CD14-positive monocyte (primary cell): Measurements from ENCODE around the gene RBMS1. TPM values are rescaled to one million over a fixed set of nuclear protein-coding genes. Genes with fewer than 3 reads are reported as not detected.

Experiments used
- DNase-seq, 3 donors: peaks; one replicate each; pipeline ENCODE4 v3.0.0-alpha.2; 2011 to 2022
- H2AFZ ChIP-seq: 2 replicates; pipeline ENCODE4 v1.6.0; 2012; ENCODE audit warnings: mild to moderate bottlenecking, low read depth, low read length, inconsistent platforms; ENCODE audit not compliant: insufficient read depth, poor library complexity, severe bottlenecking
- H3K27ac ChIP-seq, 2 donors: 1 replicate in 1 of 2; 2 replicates in 1 of 2; pipeline ENCODE4 v1.5.1; 2012 to 2013; ENCODE audit warnings: low read length in 2 of 2, control low read depth in 1 of 2, inconsistent platforms in 1 of 2, low read depth in 1 of 2, mild to moderate bottlenecking in 1 of 2
- H3K27me3 ChIP-seq, 2 donors: one replicate each; pipeline versions ENCODE4 v1.6.0 to v1.6.1; 2011 to 2013; ENCODE audit warnings: low read length in 2 of 2; ENCODE audit not compliant: control insufficient read depth in 2 of 2, insufficient read depth in 2 of 2
- H3K36me3 ChIP-seq, 2 donors: replicated peaks in 1 of 2; 1 replicate in 1 of 2; 2 replicates in 1 of 2; pipeline versions ENCODE4 v1.5.1 to v1.6.1; 2012 to 2013; ENCODE audit warnings: low read length in 2 of 2, control low read depth in 1 of 2, inconsistent platforms in 1 of 2, mild to moderate bottlenecking in 1 of 2; ENCODE audit not compliant: insufficient read depth in 2 of 2, control insufficient read depth in 1 of 2
- H3K4me1 ChIP-seq, 2 donors: 1 replicate in 1 of 2; 2 replicates in 1 of 2; pipeline versions ENCODE4 v1.5.1 to v1.6.1; 2012 to 2013; ENCODE audit warnings: low read length in 2 of 2, control low read depth in 1 of 2, inconsistent platforms in 1 of 2, mild to moderate bottlenecking in 1 of 2, moderate library complexity in 1 of 2; ENCODE audit not compliant: insufficient read depth in 2 of 2, control insufficient read depth in 1 of 2
- H3K4me2 ChIP-seq: replicated peaks from 2 replicates; pipeline ENCODE3; 2012; ENCODE audit warnings: low read length, moderate library complexity, mild to moderate bottlenecking; ENCODE audit not compliant: poor library complexity, severe bottlenecking; ENCODE audit errors: extremely low read depth
- H3K4me3 ChIP-seq, 3 experiments: fragments of 200-600 bp in 1 of 3; sonication (generic) in 1 of 3; replicated peaks in 1 of 3; 1 replicate in 2 of 3; 2 replicates in 1 of 3; pipeline ENCODE4 v1.5.1; 2011 to 2013; ENCODE audit warnings: low read length in 3 of 3, mild to moderate bottlenecking in 3 of 3, control low read depth in 2 of 3, low read depth in 2 of 3, inconsistent platforms in 1 of 3, moderate library complexity in 1 of 3
- H3K79me2 ChIP-seq: 2 replicates; pipeline ENCODE4 v1.6.0; 2012; ENCODE audit warnings: mild to moderate bottlenecking, control low read depth, inconsistent platforms, low read length, moderate library complexity; ENCODE audit not compliant: insufficient read depth
- H3K9ac ChIP-seq: 2 replicates; pipeline ENCODE4 v1.6.0; 2017; ENCODE audit warnings: low read length, mild to moderate bottlenecking; ENCODE audit not compliant: insufficient read depth, poor library complexity, severe bottlenecking
- H3K9me3 ChIP-seq, 2 donors: replicated peaks in 1 of 2; 1 replicate in 1 of 2; 2 replicates in 1 of 2; pipeline versions ENCODE4 v1.5.1 to v1.6.1; 2012 to 2013; ENCODE audit warnings: low read length in 2 of 2, control low read depth in 1 of 2; ENCODE audit not compliant: control insufficient read depth in 1 of 2, insufficient read depth in 1 of 2
- H4K20me1 ChIP-seq: 2 replicates; pipeline ENCODE4 v1.6.0; 2012; ENCODE audit warnings: mild to moderate bottlenecking, low read length, control low read depth, moderate library complexity; ENCODE audit not compliant: insufficient read depth
- H3K27ac Mint-ChIP-seq, 7 donors: one replicate each; pipeline ENCODE4 v1.8.0; 2020; ENCODE audit warnings: mild to moderate bottlenecking in 7 of 7, mixed read lengths in 7 of 7, moderate library complexity in 6 of 7, inconsistent platforms in 2 of 7
- H3K27me3 Mint-ChIP-seq, 3 donors: one replicate each; pipeline ENCODE4 v1.8.0; 2021 to 2022; ENCODE audit warnings: low read depth in 3 of 3, mild to moderate bottlenecking in 3 of 3, mixed read lengths in 3 of 3, moderate library complexity in 3 of 3, inconsistent platforms in 1 of 3
- H3K36me3 Mint-ChIP-seq, 2 donors: one replicate each; pipeline ENCODE4 v1.8.0; 2020; ENCODE audit warnings: mixed read lengths in 2 of 2, inconsistent platforms in 1 of 2, mild to moderate bottlenecking in 1 of 2
- H3K4me1 Mint-ChIP-seq: one replicate; pipeline ENCODE4 v1.8.0; 2020; ENCODE audit warnings: mild to moderate bottlenecking, mixed read lengths
- H3K4me3 Mint-ChIP-seq, 2 donors: one replicate each; pipeline ENCODE4 v1.8.0; 2020; ENCODE audit warnings: mild to moderate bottlenecking in 2 of 2, mixed read lengths in 2 of 2, moderate library complexity in 1 of 2
- H3K9me3 Mint-ChIP-seq, 7 donors: one replicate each; pipeline ENCODE4 v1.8.0; 2020 to 2022; ENCODE audit warnings: mixed read lengths in 7 of 7, mild to moderate bottlenecking in 6 of 7, moderate library complexity in 6 of 7, inconsistent platforms in 2 of 7
- CTCF ChIP-seq: fragments of 200-600 bp; IDR thresholded peaks from one replicate; pipeline ENCODE4 v1.8.0; 2022; ENCODE audit warnings: antibody characterized with exemption, mild to moderate bottlenecking
- WGBS: methylation state at CpG from one replicate; pipeline ENCODE4 v1.1.5; 2013; ENCODE audit warnings: missing lambda C conversion rate; ENCODE audit not compliant: insufficient coverage; 5-methylcytosine and 5-hydroxymethylcytosine counted together
- intact Hi-C, 2 donors: fragments of 100-400 bp; cut with micrococcal nuclease; formaldehyde crosslinking; loops; one replicate each; pipeline versions ENCODE4 v1.15.0 to v1.15.1; 2023
- polyA minus RNA-seq: library from RNA; depleted of rRNA, polyadenylated mRNA; stranded (reverse); fragments of >200 nt; gene quantifications from 2 replicates; pipeline ENCODE4 v1.2.3, GENCODE V29; 2012
- polyA plus RNA-seq, 3 donors: library from polyadenylated mRNA; depleted of rRNA in 1 of 3; unstranded in 2 of 3; stranded (reverse) in 1 of 3; fragments of 300-500 nt in 2 of 3; fragments of >200 nt in 1 of 3; fragmentation: Illumina TruSeq in 2 of 3; gene quantifications; 1 replicate in 2 of 3; 2 replicates in 1 of 3; pipeline ENCODE4 v1.2.3, GENCODE V29; 2012 to 2021
- total RNA-seq, 12 experiments: library from RNA in 1 of 12; stranded (reverse) in 1 of 12; fragments of 120-200 nt in 1 of 12; gene quantifications; one replicate each; pipeline ENCODE4 v1.2.4 and lab custom pipeline; 2013 to 2026; ENCODE audit warnings: mixed read lengths in 6 of 12, inconsistent platforms in 1 of 12

The RBMS1 gene
- total RNA-seq (2013) = 86.5 TPM
- polyA plus RNA-seq = 10 to 100 TPM; 88.2 to 91.2 (median 89.4) TPM
- polyA minus RNA-seq = 46.3 and 70.0 TPM in 2 replicates
- total RNA-seq (lab: John Stamatoyannopoulos, UW) = 72.2 to 128 (median 109) reads per million in 11 experiments

GRCh38 chr2:160493227-160494028 lies at the start of gene RBMS1:
TSS of gene RBMS1 (minus strand) at chr2:160493807. CDS start at chr2:160493363, 444 bp downstream.
- H3K4me3 ChIP-seq = peak within 1 kb of the TSS; percentile 59 to 91 (median 66)
- Mint-ChIP-seq H3K4me3 (peak within 1 kb of the TSS; percentile 91 to 95), H3K27ac (peak within 1 kb of the TSS in 5 of 7 donors; percentile 50 to 86 (median 65)), H3K4me1 (peaks cover 38% of the 10 kb centered on the region), H3K36me3 (peaks cover 0 to 4% of the 10 kb centered on the region in 2 donors), H3K9me3 (peaks cover 0 to 3% (median 0%) of the 10 kb centered on the region in 7 donors), H3K27me3 (peaks cover 20 to 36% (median 29%) of the 10 kb centered on the region in 3 donors)
- H3K9me3 ChIP-seq = no peaks in the 10 kb centered on the region
- peak within 1 kb of the TSS; percentile 98 for H3K4me2 ChIP-seq
- H4K20me1 ChIP-seq = no peaks in the 10 kb centered on the region
- TF ChIP-seq CTCF = no peak
- peaks cover 9% of the 10 kb centered on the region for H3K79me2 ChIP-seq
- peak in 2 of 3 donors; percentile 15 to 31 for DNase-seq
- peak within 1 kb of the TSS; percentile 96 for H2AFZ ChIP-seq
- H3K36me3 ChIP-seq = no peaks in the 10 kb centered on the region
- WGBS = 0% methylated on average over 38 of the region's 66 CpGs
- H3K27ac ChIP-seq = peak within 1 kb of the TSS in 1 of 2 donors; percentile 66
- H3K9ac ChIP-seq = peak within 1 kb of the TSS; percentile 75
- peaks cover 15 to 36% of the 10 kb centered on the region in 2 donors for H3K27me3 ChIP-seq
- intact Hi-C loops = loop anchor here in 1 of 2 donors (5.0 kb wide), 1 partner anchor 209 kb away; no protein-coding TSS in a partner anchor
- peaks cover 21 to 35% of the 10 kb centered on the region in 2 donors for H3K4me1 ChIP-seq

GRCh38 chr2:160541745-160542144 lies 48.1 kb upstream of the RBMS1 start:
- H3K4me3 Mint-ChIP-seq = no peak overlapping the region
- no peaks in the 10 kb centered on the region for H3K36me3 Mint-ChIP-seq
- H3K9me3 ChIP-seq = no peaks in the 10 kb centered on the region
- no peak for DNase-seq
- H3K27ac Mint-ChIP-seq = no peak overlapping the region
- WGBS = 100% methylated on average over 1 of the region's 3 CpGs
- no peak overlapping the region for H2AFZ ChIP-seq
- no peak for TF ChIP-seq CTCF
- H3K79me2 ChIP-seq = no peaks in the 10 kb centered on the region
- H3K4me2 ChIP-seq = no peak overlapping the region
- H3K27ac ChIP-seq = no peak overlapping the region
- no peaks in the 10 kb centered on the region for H3K4me1 Mint-ChIP-seq
- no peaks in the 10 kb centered on the region for H3K4me1 ChIP-seq
- peaks cover 0 to 1% (median 0%) of the 10 kb centered on the region in 3 donors for H3K27me3 Mint-ChIP-seq
- no peaks in the 10 kb centered on the region for H3K36me3 ChIP-seq
- no peaks in the 10 kb centered on the region for H3K27me3 ChIP-seq
- H3K9me3 Mint-ChIP-seq = peaks cover 0 to 2% (median 0%) of the 10 kb centered on the region in 7 donors
- no peak overlapping the region for H3K4me3 ChIP-seq
- intact Hi-C loops = no loop called here
- no peaks in the 10 kb centered on the region for H4K20me1 ChIP-seq
- H3K9ac ChIP-seq = no peak overlapping the region
